Pancreas (tissue), 10 donors: ENCODE results near the gene ANO1. TPM values are rescaled to one million over a fixed set of nuclear protein-coding genes. Genes with fewer than 3 reads are reported as not detected.

Source experiments
- ATAC-seq, 4 donors: fragments of 200-7000 bp; cut with Tn5 transposase; one replicate each; pipeline versions ENCODE4 v1.8.0 to v1.9.1; 2020; ENCODE audit warnings: mild to moderate bottlenecking in 4 of 4, moderate library complexity in 4 of 4
- DNase-seq, 6 donors: peaks; one replicate each; pipeline ENCODE4 v3.0.0-alpha.2; 2020
- FAIRE-seq: peaks from 2 replicates; lab custom pipeline; 2012; peaks lifted over from hg19 to GRCh38; lab: Jason Lieb, UNC
- H3K27ac ChIP-seq, 4 donors: fragments of 200-600 bp; sonication (generic); 1 replicate in 3 of 4; 2 replicates in 1 of 4; pipeline versions ENCODE4 v1.5.0 to v1.8.0; 2020
- H3K27me3 ChIP-seq, 4 donors: fragments of 200-600 bp; one replicate each; pipeline ENCODE4 v1.8.0; 2021
- H3K36me3 ChIP-seq, 3 donors: fragments of 200-600 bp; sonication (generic) in 1 of 3; one replicate each; pipeline versions ENCODE4 v1.5.0 to v1.8.0; 2020 to 2021
- H3K4me1 ChIP-seq, 3 donors: fragments of 200-600 bp; one replicate each; pipeline ENCODE4 v1.8.0; 2021
- H3K4me3 ChIP-seq, 4 donors: fragments of 200-600 bp; sonication (generic) in 2 of 4; one replicate each; pipeline versions ENCODE4 v1.5.0 to v1.8.0; 2020 to 2021
- H3K9me3 ChIP-seq, 4 donors: fragments of 200-600 bp; one replicate each; pipeline ENCODE4 v1.8.0; 2021
- WGBS, 2 donors: extraction: QIAGEN DNeasy Blood & Tissue Kit; methylation state at CpG; one replicate each; pipeline ENCODE4 v1.1.7; 2013; 5-methylcytosine and 5-hydroxymethylcytosine counted together
- intact Hi-C, 3 donors: fragments of 100-400 bp; cut with DNase I; formaldehyde crosslinking; loops; one replicate each; pipeline versions ENCODE4 v1.11.1 to v1.14.2; 2022
- polyA plus RNA-seq, 2 donors: library from polyadenylated mRNA; stranded (reverse); fragments of 200-250 nt; gene quantifications; one replicate each; pipeline ENCODE4 v1.2.3, GENCODE V29; 2013
- total RNA-seq, 6 donors: library from RNA; stranded (reverse); fragmentation: NEBNext Ultra II Directional in 4 of 6; extraction: Animal tissue kit (Norgen Biotek cat#: 25700) in 4 of 6; gene quantifications; one replicate each; pipeline versions ENCODE4 v1.2.1 to v1.2.4, GENCODE V29; 2021 to 2023
- TF ChIP-seq, protein P1 (sequence below), 4 donors: fragments of 200-600 bp; sonication (generic) in 3 of 4; IDR thresholded peaks; one replicate each; pipeline versions ENCODE4 v1.5.0 to v1.8.0; 2021; ENCODE audit warnings: antibody characterized with exemption in 4 of 4
- donor health status: healthy with polysubstance abuse.
- donor health status: DM: no; HTN: no; CAD: no; lungs with moderate emphysema.
- donor health status: DM: no; HTN: no; CAD: no.
- donor health status: control.
- donor health status: control.
- donor health status: Bipolar disorder and iron deficiency.
- donor health status: DM: yes; HTN: yes; CAD: no.
- donor health status: DM: no; HTN: no; CAD: no.
- donor health status: DM: no; HTN: no; CAD: no.
- donor health status: DM: yes; HTN: yes; CAD: no.

ANO1 gene
- total and polyA plus RNA-seq, 8 donors: 1.5 to 12.4 (median 5.1) TPM

DNA sequence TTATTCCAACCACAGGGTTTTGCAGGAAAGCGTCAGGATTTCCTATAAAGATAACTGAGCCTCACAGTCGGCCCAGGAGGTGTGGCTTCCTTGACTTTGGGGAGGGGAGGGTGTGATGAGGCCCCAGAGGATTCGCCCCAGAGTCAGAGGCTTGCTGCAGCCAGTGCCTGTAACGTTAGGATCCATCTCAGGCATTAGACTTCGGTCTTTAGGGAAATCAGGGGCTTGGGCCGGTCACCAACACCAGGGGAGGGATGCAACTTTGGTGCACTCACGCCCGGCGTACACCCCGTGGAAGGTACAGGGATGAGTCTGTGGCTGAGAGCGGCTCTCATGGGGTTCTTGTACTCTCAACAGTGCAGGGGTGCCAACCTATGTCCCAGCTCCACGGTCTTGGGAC lies 5.7 kb upstream of the ANO1 start:
- FAIRE-seq: no peak
- Histone ChIP-seq H3K36me3 (no peaks in the 10 kb centered on the region), H3K4me3 (no peak overlapping the region), H3K9me3 (no peaks in the 10 kb centered on the region), H3K27ac (no peak overlapping the region), H3K4me1 (no peaks in the 10 kb centered on the region), H3K27me3 (no peaks in the 10 kb centered on the region)
- no peak for DNase-seq
- TF ChIP-seq, protein P1, sequence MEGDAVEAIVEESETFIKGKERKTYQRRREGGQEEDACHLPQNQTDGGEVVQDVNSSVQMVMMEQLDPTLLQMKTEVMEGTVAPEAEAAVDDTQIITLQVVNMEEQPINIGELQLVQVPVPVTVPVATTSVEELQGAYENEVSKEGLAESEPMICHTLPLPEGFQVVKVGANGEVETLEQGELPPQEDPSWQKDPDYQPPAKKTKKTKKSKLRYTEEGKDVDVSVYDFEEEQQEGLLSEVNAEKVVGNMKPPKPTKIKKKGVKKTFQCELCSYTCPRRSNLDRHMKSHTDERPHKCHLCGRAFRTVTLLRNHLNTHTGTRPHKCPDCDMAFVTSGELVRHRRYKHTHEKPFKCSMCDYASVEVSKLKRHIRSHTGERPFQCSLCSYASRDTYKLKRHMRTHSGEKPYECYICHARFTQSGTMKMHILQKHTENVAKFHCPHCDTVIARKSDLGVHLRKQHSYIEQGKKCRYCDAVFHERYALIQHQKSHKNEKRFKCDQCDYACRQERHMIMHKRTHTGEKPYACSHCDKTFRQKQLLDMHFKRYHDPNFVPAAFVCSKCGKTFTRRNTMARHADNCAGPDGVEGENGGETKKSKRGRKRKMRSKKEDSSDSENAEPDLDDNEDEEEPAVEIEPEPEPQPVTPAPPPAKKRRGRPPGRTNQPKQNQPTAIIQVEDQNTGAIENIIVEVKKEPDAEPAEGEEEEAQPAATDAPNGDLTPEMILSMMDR (IDR thresholded peaks at IDR 0.05): no peak
- 66% methylated on average over 12 of the region's 12 CpGs for WGBS, 2 donors
- ATAC-seq: no peak
- intact Hi-C loops: no loop called here

DNA sequence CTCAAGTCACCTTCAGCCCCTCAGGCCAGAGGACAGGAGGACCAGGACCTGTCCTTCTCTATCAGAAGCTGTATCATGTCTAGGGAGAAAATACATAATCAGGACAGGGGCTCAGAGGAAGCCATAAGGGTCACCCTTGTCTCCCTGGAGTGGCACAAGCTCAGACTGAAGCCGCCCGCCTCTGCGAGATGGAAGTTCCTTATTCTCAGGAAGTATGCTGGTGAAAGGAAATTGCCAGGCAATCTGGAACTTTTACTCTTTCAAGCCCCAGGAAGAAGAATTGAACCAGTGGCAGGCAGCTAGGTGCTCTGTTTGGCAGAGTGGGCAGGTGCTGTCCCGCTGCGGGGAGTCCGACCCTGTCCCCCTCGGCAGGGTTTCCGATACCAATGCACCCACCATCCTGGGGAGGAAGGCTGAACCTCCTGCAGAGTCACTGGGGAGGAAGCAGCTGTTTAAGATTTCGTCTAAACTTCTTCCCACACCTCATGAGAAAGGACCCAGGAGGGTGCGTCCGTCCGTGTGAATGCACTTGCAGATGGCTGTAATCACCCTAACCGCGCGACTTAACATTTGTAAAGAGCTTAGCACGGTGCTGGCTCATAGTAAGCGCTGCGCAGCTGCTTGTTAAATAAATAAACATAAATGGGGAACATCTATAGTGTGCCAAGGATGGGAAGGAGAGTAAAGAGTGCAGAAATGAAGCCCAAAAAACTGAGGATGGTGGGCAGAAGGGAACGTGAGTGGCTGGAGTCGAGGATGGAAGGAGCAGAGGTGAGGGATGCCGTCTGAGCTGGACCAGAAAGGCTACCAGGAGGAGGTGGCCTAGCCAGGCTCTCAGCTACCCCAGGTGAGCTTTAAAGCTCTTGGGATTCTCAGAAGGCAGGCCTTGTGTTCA lies 5.0 kb upstream of the ANO1 start:
- TF ChIP-seq, protein P1 (IDR thresholded peaks at IDR 0.05): no peak
- no peaks in the 10 kb centered on the region for H3K4me1 ChIP-seq
- FAIRE-seq: no peak
- no peak for DNase-seq
- H3K36me3 ChIP-seq: no peaks in the 10 kb centered on the region
- intact Hi-C loops: no loop called here
- H3K9me3 ChIP-seq: no peaks in the 10 kb centered on the region
- WGBS, 2 donors: 44 to 53% methylated on average over 21 of the region's 21 CpGs
- H3K4me3 ChIP-seq: no peak overlapping the region
- no peaks in the 10 kb centered on the region for H3K27me3 ChIP-seq
- no peak overlapping the region for H3K27ac ChIP-seq
- ATAC-seq: no peak

DNA sequence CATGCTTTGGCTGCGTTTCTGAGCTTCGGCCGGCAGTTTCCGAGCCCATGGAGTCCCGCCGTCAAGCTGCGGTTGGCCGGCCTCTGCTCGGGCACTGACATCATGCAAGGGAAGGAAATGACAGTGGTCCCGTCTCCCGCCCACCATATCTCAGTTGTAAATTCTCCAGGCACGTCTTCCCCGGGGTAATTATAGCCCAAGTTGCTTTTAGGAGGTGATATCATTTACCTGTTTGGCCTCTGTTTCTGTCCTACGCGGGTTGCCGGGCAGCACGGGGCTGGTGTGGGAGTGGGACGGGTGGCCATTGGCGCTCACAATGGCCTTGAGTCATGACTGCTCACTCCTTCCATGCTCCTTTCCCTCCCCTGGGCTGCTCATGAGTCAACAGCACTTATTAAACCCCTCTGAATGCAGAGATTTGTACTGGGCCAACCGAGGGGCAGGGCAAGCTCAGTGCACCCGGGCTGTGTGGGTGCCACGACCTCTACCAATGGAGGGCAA lies 4.2 kb upstream of the ANO1 start:
- intact Hi-C loops: no loop called here
- Histone ChIP-seq H3K4me1 (no peaks in the 10 kb centered on the region), H3K36me3 (no peaks in the 10 kb centered on the region), H3K27me3 (no peaks in the 10 kb centered on the region), H3K9me3 (no peaks in the 10 kb centered on the region), H3K4me3 (no peak overlapping the region), H3K27ac (no peak overlapping the region)
- TF ChIP-seq, protein P1 (IDR thresholded peaks at IDR 0.05): no peak
- DNase-seq (no peak), ATAC-seq (peak in 1 of 4 donors; percentile 44), FAIRE-seq (no peak)
- 43 to 48% methylated on average over 22 of the region's 22 CpGs for WGBS, 2 donors

DNA sequence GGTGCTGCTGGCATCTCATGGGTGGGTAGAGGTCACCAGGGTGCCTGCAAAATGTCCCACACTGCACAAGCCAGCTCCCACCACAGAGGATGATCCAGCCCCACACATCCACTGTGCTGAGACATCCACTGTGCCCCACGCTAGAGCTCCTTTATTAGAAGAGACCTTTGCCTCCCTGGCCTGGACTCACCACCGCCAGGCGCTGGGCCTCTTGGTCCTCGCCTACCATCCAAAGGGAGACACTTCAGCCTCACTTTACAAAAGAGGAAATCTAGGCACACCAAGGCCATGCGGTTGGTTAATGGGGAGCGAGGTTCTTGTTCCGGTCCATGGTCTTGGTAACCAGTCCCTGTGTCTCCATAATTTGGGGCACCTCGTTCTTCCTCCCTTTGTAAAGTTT lies 3.4 kb upstream of the ANO1 start:
- ATAC-seq (no peak), FAIRE-seq (no peak), DNase-seq (no peak)
- Histone ChIP-seq H3K9me3 (no peaks in the 10 kb centered on the region), H3K4me3 (no peak overlapping the region), H3K27me3 (no peaks in the 10 kb centered on the region), H3K4me1 (no peaks in the 10 kb centered on the region), H3K27ac (no peak overlapping the region), H3K36me3 (no peaks in the 10 kb centered on the region)
- TF ChIP-seq, protein P1 (IDR thresholded peaks at IDR 0.05): no peak
- WGBS, 2 donors: 79 to 86% methylated on average over 8 of the region's 8 CpGs
- intact Hi-C loops: no loop called here

DNA sequence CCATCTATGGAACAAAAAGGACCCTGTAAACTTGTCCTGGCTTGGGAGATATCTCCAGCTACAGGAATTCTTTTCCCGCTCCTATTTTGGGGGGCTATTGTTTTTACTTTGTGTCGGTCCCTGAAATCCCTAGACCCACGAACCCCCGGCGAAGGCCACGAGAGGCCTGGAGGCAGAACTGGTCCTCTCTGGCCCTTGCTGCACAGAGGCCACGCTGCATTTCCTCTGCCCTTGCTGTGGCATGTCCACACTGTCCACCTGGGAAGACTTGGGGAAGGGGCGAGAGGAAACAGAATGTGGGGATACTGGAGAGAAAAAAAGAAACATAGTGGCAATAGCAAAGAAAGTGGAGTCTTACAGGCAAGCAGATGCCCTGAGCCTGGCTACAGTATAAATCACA lies 2.3 kb upstream of the ANO1 start:
- TF ChIP-seq, protein P1 (IDR thresholded peaks at IDR 0.05): no peak
- no peak for FAIRE-seq
- no peak for DNase-seq

More for the DNA sequence above, 2.3 kb upstream of the ANO1 start:
- ATAC-seq: no peak
- no peaks in the 10 kb centered on the region for H3K4me1 ChIP-seq
- intact Hi-C loops: no loop called here
- H3K4me3 ChIP-seq: no peak overlapping the region
- H3K27ac ChIP-seq: no peak overlapping the region
- H3K9me3 ChIP-seq: no peaks in the 10 kb centered on the region
- 71 to 86% methylated on average over 8 of the region's 8 CpGs for WGBS, 2 donors
- no peaks in the 10 kb centered on the region for H3K36me3 ChIP-seq
- H3K27me3 ChIP-seq: no peaks in the 10 kb centered on the region
